ENCODE results near the gene UFL1. TPM values are rescaled to one million over a fixed set of nuclear protein-coding genes. Genes with fewer than 3 reads are reported as not detected.

Gene UFL1
- total RNA-seq, 1 donor from 2014 or later, result 25.2 TPM

DNA sequence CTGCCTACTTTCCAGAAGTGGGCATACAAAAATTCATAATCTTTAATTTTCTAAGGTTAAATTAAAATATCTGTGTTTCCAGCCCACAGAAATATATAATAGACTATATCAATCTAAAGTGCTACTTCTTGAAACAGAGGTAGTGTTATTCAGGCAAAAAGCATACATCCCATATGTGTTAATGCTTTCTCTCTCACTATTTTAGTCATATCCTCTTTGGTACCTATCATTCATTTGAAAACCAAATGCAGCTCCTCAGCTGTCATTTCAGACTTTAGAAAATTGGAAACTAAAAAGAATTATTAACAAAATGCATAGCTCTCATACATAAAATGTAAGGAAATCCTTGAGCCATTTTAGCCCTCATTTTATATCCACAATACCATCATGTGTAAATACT, 42.2 kb downstream of the UFL1 start:
- no peak for DNase-seq (ENCODE audit: low spot score)
- intact Hi-C loops (cut with DNase I), result no loop called here

- intact Hi-C loops (cut with DNase I), result no loop called here
- DNase-seq (ENCODE audit: low spot score), result no peak
These were observed 48.4 kb downstream of the UFL1 start for GRCh38 chr6:96570053-96570452.

DNA sequence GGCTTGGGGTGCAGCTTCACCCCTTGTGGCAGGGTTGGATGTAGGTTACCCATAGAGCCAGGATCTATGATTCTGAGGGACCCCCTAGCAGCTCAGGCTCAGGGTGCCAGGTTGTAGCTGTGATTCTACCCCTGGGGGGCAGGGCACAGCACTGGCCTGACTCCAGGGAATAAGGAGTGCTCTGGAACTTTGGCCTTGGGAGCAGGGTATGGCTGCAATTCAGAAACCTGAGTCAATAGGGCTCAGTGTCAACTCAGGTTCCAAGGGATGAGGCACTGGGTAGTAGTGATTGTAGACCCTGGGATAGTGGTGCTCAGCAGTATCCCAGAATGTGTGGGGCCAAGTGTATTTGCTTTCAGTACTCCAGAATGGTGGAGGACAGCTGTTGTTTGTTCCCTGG, 49.9 kb downstream of the UFL1 start:
- no peak for DNase-seq (ENCODE audit: low spot score)
- intact Hi-C loops (cut with DNase I), result no loop called here

DNA sequence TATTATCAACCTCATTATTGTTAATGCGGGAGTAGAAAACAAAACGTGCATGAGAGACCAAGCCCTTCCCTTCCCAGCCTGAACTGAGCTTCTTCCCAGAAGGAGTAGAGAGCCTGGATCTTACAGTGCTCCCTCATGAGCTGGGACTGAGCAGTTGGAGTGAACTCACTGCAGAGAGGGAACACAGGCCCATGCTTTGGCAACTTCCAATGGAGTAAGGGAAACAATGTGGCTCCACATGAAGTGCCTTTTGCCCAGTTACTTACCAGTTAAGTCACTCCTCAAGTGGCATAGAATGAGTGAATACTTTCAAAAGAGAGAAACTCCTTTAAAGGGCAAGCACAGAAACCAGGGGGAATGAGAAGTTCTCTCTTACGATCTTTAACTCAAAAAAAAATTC, 53.8 kb downstream of the UFL1 start:
- intact Hi-C loops (cut with DNase I), result no loop called here
- no peak for DNase-seq (ENCODE audit: low spot score)

GRCh38 chr6:96576221-96576620, 54.6 kb downstream of the UFL1 start:
- no peak for DNase-seq (ENCODE audit: low spot score)
- intact Hi-C loops (cut with DNase I), result no loop called here

GRCh38 chr6:96582021-96582420, 60.4 kb downstream of the UFL1 start:
- no peak for DNase-seq (ENCODE audit: low spot score)
- intact Hi-C loops (cut with DNase I), result no loop called here

GRCh38 chr6:96582436-96582835, 60.8 kb downstream of the UFL1 start:
- intact Hi-C loops (cut with DNase I), result no loop called here

GRCh38 chr6:96604420-96604819, 82.8 kb downstream of the UFL1 start:
- DNase-seq (ENCODE audit: low spot score), result no peak
- intact Hi-C loops (cut with DNase I), result no loop called here

More at GRCh38 chr6:96582436-96582835, 60.8 kb downstream of the UFL1 start:
- DNase-seq (ENCODE audit: low spot score), result no peak

Other genes with a start within 250 kb of the UFL1 start
- gene FHL5, start 41.3 kb downstream of the UFL1 start, total RNA-seq, result 4.4 TPM

Measured in cardiac septum (tissue), 1 donor.